Astrocyte (in vitro differentiated cells and primary cell): Measurements from ENCODE around the gene KIZ. TPM values are rescaled to one million over a fixed set of nuclear protein-coding genes. Genes with fewer than 3 reads are reported as not detected.
A peak's percentile ranks its signal among the peaks of the same experiment; 100 is the strongest.

Experiments
- DNase-seq: peaks from one replicate; pipeline ENCODE4 v3.0.0-alpha.2; 2010; ENCODE audit warnings: low read depth
- FAIRE-seq: peaks from 2 replicates; lab custom pipeline; 2011; peaks lifted over from hg19 to GRCh38; lab: Jason Lieb, UNC
- H2AFZ ChIP-seq: 2 replicates; pipeline ENCODE4 v1.6.0; 2012; ENCODE audit warnings: low read depth, low read length, inconsistent platforms
- H3K27ac ChIP-seq: 2 replicates; pipeline ENCODE4 v1.5.1; 2011; ENCODE audit warnings: low read depth, low read length, inconsistent platforms
- H3K27me3 ChIP-seq: 2 replicates; pipeline ENCODE4 v1.6.0; 2011; ENCODE audit warnings: low read length, inconsistent platforms; ENCODE audit not compliant: insufficient read depth
- H3K36me3 ChIP-seq: 2 replicates; pipeline ENCODE4 v1.5.1; 2011; ENCODE audit warnings: low read length, inconsistent platforms; ENCODE audit not compliant: insufficient read depth
- H3K4me1 ChIP-seq: 2 replicates; pipeline ENCODE4 v1.5.1; 2011; ENCODE audit warnings: low read length, inconsistent platforms; ENCODE audit not compliant: insufficient read depth
- H3K4me2 ChIP-seq: 2 replicates; pipeline ENCODE4 v1.6.0; 2012; ENCODE audit warnings: low read length, inconsistent platforms
- H3K4me3 ChIP-seq: 2 replicates; pipeline ENCODE4 v1.5.1; 2011; ENCODE audit warnings: low read depth, mild to moderate bottlenecking, low read length, inconsistent platforms; ENCODE audit not compliant: insufficient read depth
- H3K79me2 ChIP-seq: 2 replicates; pipeline ENCODE4 v1.6.0; 2012; ENCODE audit warnings: mild to moderate bottlenecking, low read length, inconsistent platforms; ENCODE audit not compliant: insufficient read depth
- H3K9ac ChIP-seq: 2 replicates; pipeline ENCODE4 v1.6.0; 2012; ENCODE audit warnings: mild to moderate bottlenecking, low read length, inconsistent platforms
- H3K9me3 ChIP-seq: 2 replicates; pipeline ENCODE4 v1.5.1; 2012; ENCODE audit warnings: low read depth, mild to moderate bottlenecking, low read length, inconsistent platforms; ENCODE audit not compliant: insufficient read depth
- H4K20me1 ChIP-seq: 2 replicates; pipeline ENCODE4 v1.6.0; 2012; ENCODE audit warnings: low read length, inconsistent platforms; ENCODE audit not compliant: insufficient read depth
- H3K27ac Mint-ChIP-seq: one replicate; pipeline ENCODE4 v1.8.0; 2021; ENCODE audit warnings: mild to moderate bottlenecking, mixed read lengths; ENCODE audit not compliant: unreplicated experiment
- H3K27me3 Mint-ChIP-seq: one replicate; pipeline ENCODE4 v1.8.0; 2021; ENCODE audit warnings: low read depth, mixed read lengths; ENCODE audit not compliant: unreplicated experiment
- H3K36me3 Mint-ChIP-seq: one replicate; pipeline ENCODE4 v1.8.0; 2021; ENCODE audit warnings: low read depth, mixed read lengths; ENCODE audit not compliant: unreplicated experiment
- H3K4me1 Mint-ChIP-seq: one replicate; pipeline ENCODE4 v1.8.0; 2021; ENCODE audit warnings: low read depth, mixed read lengths; ENCODE audit not compliant: unreplicated experiment
- H3K4me3 Mint-ChIP-seq: one replicate; pipeline ENCODE4 v1.8.0; 2021; ENCODE audit warnings: mild to moderate bottlenecking, moderate library complexity, mixed read lengths; ENCODE audit not compliant: unreplicated experiment
- H3K9me3 Mint-ChIP-seq: one replicate; pipeline ENCODE4 v1.8.0; 2021; ENCODE audit warnings: mild to moderate bottlenecking, mixed read lengths; ENCODE audit not compliant: unreplicated experiment
- CTCF ChIP-seq: IDR thresholded peaks from 2 replicates; pipeline ENCODE4 v1.5.1; 2011; ENCODE audit warnings: low read depth, mild to moderate bottlenecking, inconsistent platforms, low read length, moderate library complexity; ENCODE audit not compliant: insufficient read depth
- EZH2 ChIP-seq: IDR thresholded peaks from 2 replicates; pipeline ENCODE4 v1.6.1; 2012; ENCODE audit warnings: mild to moderate bottlenecking, low read length, inconsistent platforms; ENCODE audit not compliant: insufficient read depth
- total RNA-seq: library from RNA; stranded (reverse); gene quantifications from 2 replicates; pipeline ENCODE4 v1.2.1, GENCODE V29; 2021

Gene KIZ
- total RNA-seq, 1 donor from 2014 or later, result 9.7 TPM

- no peaks in the 10 kb centered on the region for H3K27me3 Mint-ChIP-seq
- H3K36me3 Mint-ChIP-seq, result peaks cover 3% of the 10 kb centered on the region
- H3K27me3 ChIP-seq, result no peaks in the 10 kb centered on the region
- H3K4me1 ChIP-seq, result no peaks in the 10 kb centered on the region
- no peaks in the 10 kb centered on the region for H3K9me3 ChIP-seq
- H3K4me2 ChIP-seq, result no peak overlapping the region
- H3K4me1 Mint-ChIP-seq, result no peaks in the 10 kb centered on the region
- DNase-seq (no peak), FAIRE-seq (no peak)
- H3K36me3 ChIP-seq, result no peaks in the 10 kb centered on the region
- no peak for TF ChIP-seq EZH2
- no peak for TF ChIP-seq CTCF
- no peak overlapping the region for H3K27ac Mint-ChIP-seq
- no peak overlapping the region for H3K4me3 Mint-ChIP-seq
- H3K9me3 Mint-ChIP-seq, result peaks cover 7% of the 10 kb centered on the region
- no peaks in the 10 kb centered on the region for H4K20me1 ChIP-seq
- no peaks in the 10 kb centered on the region for H3K79me2 ChIP-seq
- H3K27ac ChIP-seq, result no peak overlapping the region
- no peak overlapping the region for H3K4me3 ChIP-seq
- no peak overlapping the region for H3K9ac ChIP-seq
- H2AFZ ChIP-seq, result no peak overlapping the region
Measured at GRCh38 chr20:21181028-21181427, 55.1 kb downstream of the KIZ start.

GRCh38 chr20:21182832-21183563 lies 57.1 kb downstream of the KIZ start:
- no peak overlapping the region for H3K4me3 Mint-ChIP-seq
- FAIRE-seq (no peak), DNase-seq (peak; percentile 85)
- TF ChIP-seq EZH2, result no peak
- no peak for TF ChIP-seq CTCF
- no peaks in the 10 kb centered on the region for H4K20me1 ChIP-seq
- peaks cover 3% of the 10 kb centered on the region for H3K9me3 Mint-ChIP-seq
- no peak overlapping the region for H3K4me2 ChIP-seq
- H3K4me1 Mint-ChIP-seq, result no peaks in the 10 kb centered on the region
- no peaks in the 10 kb centered on the region for H3K27me3 Mint-ChIP-seq
- H3K4me1 ChIP-seq, result no peaks in the 10 kb centered on the region
- no peak overlapping the region for H3K27ac ChIP-seq
- H2AFZ ChIP-seq, result no peak overlapping the region
- no peaks in the 10 kb centered on the region for H3K79me2 ChIP-seq
- no peaks in the 10 kb centered on the region for H3K9me3 ChIP-seq
- no peaks in the 10 kb centered on the region for H3K27me3 ChIP-seq
- H3K4me3 ChIP-seq, result no peak overlapping the region
- no peaks in the 10 kb centered on the region for H3K36me3 ChIP-seq
- no peak overlapping the region for H3K9ac ChIP-seq
- H3K36me3 Mint-ChIP-seq, result no peaks in the 10 kb centered on the region
- H3K27ac Mint-ChIP-seq, result no peak overlapping the region

- Histone ChIP-seq H3K79me2 (no peaks in the 10 kb centered on the region), H3K36me3 (no peaks in the 10 kb centered on the region), H4K20me1 (no peaks in the 10 kb centered on the region), H3K9me3 (no peaks in the 10 kb centered on the region), H3K27ac (no peak overlapping the region), H3K27me3 (no peaks in the 10 kb centered on the region), H3K4me1 (no peaks in the 10 kb centered on the region), H3K4me2 (no peak overlapping the region), H3K4me3 (no peak overlapping the region), H3K9ac (no peak overlapping the region), H2AFZ (no peak overlapping the region)
- FAIRE-seq (no peak), DNase-seq (no peak)
- no peaks in the 10 kb centered on the region for H3K4me1 Mint-ChIP-seq
- no peak overlapping the region for H3K27ac Mint-ChIP-seq
- TF ChIP-seq EZH2, result no peak
- TF ChIP-seq CTCF, result no peak
- H3K4me3 Mint-ChIP-seq, result no peak overlapping the region
- peaks cover 2% of the 10 kb centered on the region for H3K9me3 Mint-ChIP-seq
- H3K36me3 Mint-ChIP-seq, result peaks cover 2% of the 10 kb centered on the region
- no peaks in the 10 kb centered on the region for H3K27me3 Mint-ChIP-seq
Measured at GRCh38 chr20:21183722-21184121, 57.8 kb downstream of the KIZ start.
